ENCODE data around the gene PAK5.

PAK5 gene

DNA sequence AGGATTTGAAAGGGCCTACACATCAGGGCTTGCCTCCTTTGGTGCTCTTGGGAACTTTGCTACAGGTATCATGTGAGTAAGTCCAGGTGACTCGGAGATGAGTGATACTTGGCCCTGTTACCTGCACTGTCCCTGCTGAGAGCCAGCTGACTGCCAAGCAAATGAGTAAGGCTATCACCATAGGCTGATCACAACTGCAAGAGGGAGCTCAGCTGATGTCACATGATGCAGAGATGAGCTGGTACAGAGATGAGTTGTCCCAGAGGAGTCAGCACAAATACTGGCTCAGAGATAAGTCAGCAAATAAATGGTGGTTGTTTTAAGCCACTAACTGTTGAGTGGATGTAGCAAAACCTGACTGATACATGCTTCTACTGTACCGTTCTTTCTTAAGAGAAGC, 283.1 kb downstream of the PAK5 start:
- no peaks in the 10 kb centered on the region for H3K27me3 ChIP-seq (replicated peaks; ENCODE audit: control insufficient read depth, insufficient read depth, low read length)
- no peak for DNase-seq (ENCODE audit: low read depth)
- H3K4me3 ChIP-seq (ENCODE audit: low read length) = no peak overlapping the region

DNA sequence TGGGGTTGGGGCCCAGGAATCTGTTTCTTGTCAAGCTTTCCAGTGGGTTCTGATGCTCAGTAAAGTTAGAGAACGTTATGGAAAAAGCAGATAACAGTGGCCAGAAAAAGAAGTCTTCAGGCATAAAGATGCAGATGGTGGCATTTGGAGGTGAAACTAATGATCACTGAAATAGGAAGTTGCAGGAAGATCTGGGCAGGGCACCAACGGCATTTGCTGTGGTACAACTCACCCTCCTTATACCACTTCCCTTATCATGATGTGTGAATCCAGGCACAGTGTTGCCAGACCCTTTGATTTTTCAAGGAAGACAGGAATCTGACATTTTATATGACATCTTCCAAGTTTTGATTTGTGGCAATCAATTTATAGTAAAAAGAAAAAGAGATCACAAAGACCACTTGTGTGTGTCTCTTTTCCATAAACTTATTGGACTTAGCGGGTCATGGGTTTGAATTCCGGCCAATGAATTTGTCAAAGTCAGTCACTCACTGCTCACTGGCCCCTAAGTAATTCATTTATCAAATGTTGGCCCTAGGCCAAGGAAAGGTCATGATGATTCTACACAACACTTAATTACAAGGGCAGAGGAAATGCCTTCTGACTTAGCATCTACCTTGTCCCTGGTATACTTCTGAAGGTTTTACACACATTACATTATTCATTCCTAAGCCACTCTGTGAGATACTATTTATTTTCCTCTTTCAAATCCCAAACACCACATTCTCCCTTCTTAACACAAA, 286.9 kb downstream of the PAK5 start:
- no peaks in the 10 kb centered on the region for H3K4me1 ChIP-seq (ENCODE audit: control insufficient read depth, insufficient read depth, low read length)
- H3K4me3 ChIP-seq (ENCODE audit: low read length) = no peak overlapping the region
- peaks cover 6% of the 10 kb centered on the region for H3K27me3 ChIP-seq (replicated peaks; ENCODE audit: control insufficient read depth, insufficient read depth, low read length)
- DNase-seq (ENCODE audit: low read depth) = no peak
- H3K9me3 ChIP-seq (ENCODE audit: control insufficient read depth, low read length) = peaks cover 7% of the 10 kb centered on the region
- H3K9ac ChIP-seq (ENCODE audit: low read length) = no peak overlapping the region
- H3K36me3 ChIP-seq (ENCODE audit: control insufficient read depth, insufficient read depth, low read length, severe bottlenecking) = no peaks in the 10 kb centered on the region

More for the DNA sequence above, 283.1 kb downstream of the PAK5 start:
- Histone ChIP-seq H3K36me3 (ENCODE audit: control insufficient read depth, insufficient read depth, low read length, severe bottlenecking) (no peaks in the 10 kb centered on the region), H3K4me1 (ENCODE audit: control insufficient read depth, insufficient read depth, low read length) (no peaks in the 10 kb centered on the region), H3K9ac (ENCODE audit: low read length) (no peak overlapping the region), H3K9me3 (ENCODE audit: control insufficient read depth, low read length) (peaks cover 7% of the 10 kb centered on the region)

DNA sequence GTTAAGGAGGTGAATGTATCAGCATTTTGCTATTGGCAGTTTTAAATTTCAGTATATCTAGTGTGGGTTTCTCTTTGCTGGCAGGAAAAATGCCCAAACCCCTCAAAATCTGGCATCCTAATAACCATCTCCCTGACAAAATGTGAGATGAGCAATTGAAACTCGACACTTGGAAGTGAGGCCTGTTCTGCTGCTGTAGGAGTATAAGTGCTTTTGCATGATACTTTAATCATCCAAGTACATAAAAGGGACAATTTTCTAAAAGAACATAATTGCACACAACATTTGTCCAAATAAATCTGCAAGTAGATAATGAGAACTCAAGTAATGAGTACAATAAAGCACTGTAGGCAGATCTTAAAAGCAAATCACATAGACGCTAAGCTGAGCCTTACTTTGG, 288.0 kb downstream of the PAK5 start:
- no peaks in the 10 kb centered on the region for H3K36me3 ChIP-seq (ENCODE audit: control insufficient read depth, insufficient read depth, low read length, severe bottlenecking)
- peaks cover 17% of the 10 kb centered on the region for H3K27me3 ChIP-seq (replicated peaks; ENCODE audit: control insufficient read depth, insufficient read depth, low read length)
- H3K9ac ChIP-seq (ENCODE audit: low read length) = no peak overlapping the region
- H3K9me3 ChIP-seq (ENCODE audit: control insufficient read depth, low read length) = peaks cover 7% of the 10 kb centered on the region
- H3K4me3 ChIP-seq (ENCODE audit: low read length) = no peak overlapping the region
- no peak for DNase-seq (ENCODE audit: low read depth)
- no peaks in the 10 kb centered on the region for H3K4me1 ChIP-seq (ENCODE audit: control insufficient read depth, insufficient read depth, low read length)

DNA sequence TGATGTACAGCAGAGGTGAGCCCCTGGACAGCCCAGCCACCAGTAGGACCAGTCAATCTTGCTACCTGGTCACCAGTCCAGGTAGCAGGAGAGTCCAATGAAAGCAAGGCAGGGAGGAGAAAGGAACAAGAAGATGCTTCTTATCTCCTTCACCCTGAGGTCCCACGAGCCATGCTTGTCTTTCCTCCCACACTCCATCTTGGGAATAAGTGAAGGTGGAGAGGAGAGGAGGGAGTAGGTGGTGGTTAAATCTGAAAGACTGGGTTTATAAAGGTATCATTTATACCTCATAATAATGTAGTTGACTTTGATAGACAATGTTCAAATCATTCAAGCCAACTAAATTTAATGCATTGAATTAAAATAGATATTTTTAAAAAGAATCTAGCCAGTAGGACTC, 288.6 kb downstream of the PAK5 start:
- H3K4me1 ChIP-seq (ENCODE audit: control insufficient read depth, insufficient read depth, low read length) = no peaks in the 10 kb centered on the region
- H3K9ac ChIP-seq (ENCODE audit: low read length) = no peak overlapping the region
- no peaks in the 10 kb centered on the region for H3K36me3 ChIP-seq (ENCODE audit: control insufficient read depth, insufficient read depth, low read length, severe bottlenecking)
- H3K9me3 ChIP-seq (ENCODE audit: control insufficient read depth, low read length) = peaks cover 7% of the 10 kb centered on the region
- peaks cover 21% of the 10 kb centered on the region for H3K27me3 ChIP-seq (replicated peaks; ENCODE audit: control insufficient read depth, insufficient read depth, low read length)
- H3K4me3 ChIP-seq (ENCODE audit: low read length) = no peak overlapping the region
- DNase-seq (ENCODE audit: low read depth) = no peak

DNA sequence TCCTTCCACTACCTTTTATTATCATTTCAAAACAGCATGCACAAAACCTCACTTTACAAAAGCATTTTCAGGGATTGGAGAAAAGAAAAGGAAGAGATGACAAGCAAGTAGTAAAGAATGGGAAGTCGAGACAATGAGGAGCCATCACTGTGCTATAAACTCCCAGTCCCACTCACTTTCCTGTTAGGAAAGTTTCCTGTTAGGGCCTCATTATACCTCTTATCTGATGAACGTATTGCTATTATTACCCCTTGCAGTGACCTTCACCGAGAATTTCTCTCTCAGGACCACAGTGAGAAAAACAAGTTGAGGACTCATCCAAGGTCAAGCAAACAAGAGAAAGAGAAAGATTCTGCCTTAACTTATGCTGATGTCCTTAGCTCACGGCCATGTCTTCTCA, 295.7 kb downstream of the PAK5 start:
- no peak overlapping the region for H3K4me3 ChIP-seq (ENCODE audit: low read length)
- no peaks in the 10 kb centered on the region for H3K36me3 ChIP-seq (ENCODE audit: control insufficient read depth, insufficient read depth, low read length, severe bottlenecking)
- H3K4me1 ChIP-seq (ENCODE audit: control insufficient read depth, insufficient read depth, low read length) = no peaks in the 10 kb centered on the region
- no peak for DNase-seq (ENCODE audit: low read depth)
- no peaks in the 10 kb centered on the region for H3K9me3 ChIP-seq (ENCODE audit: control insufficient read depth, low read length)
- H3K27me3 ChIP-seq (replicated peaks; ENCODE audit: control insufficient read depth, insufficient read depth, low read length) = peaks cover 52% of the 10 kb centered on the region
- no peak overlapping the region for H3K9ac ChIP-seq (ENCODE audit: low read length)

DNA sequence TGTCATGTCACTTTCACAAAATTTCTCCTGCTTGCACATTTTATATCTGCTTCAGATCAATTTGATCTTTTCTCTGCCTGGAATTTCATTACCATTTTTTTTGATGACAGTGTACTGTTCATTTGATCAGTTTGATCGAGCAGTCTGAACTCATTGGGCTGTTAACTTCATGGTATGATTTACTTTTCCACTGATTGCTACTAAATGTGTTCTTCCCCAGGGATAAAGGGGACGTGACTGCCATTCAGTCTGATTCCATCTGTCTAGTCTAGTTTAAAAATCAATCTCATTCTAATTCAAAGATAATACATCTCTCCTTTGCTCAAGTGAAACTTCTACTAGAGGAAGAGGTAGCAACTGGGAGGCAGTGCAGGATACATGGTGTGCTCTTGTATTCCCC, 303.4 kb downstream of the PAK5 start:
- H3K4me3 ChIP-seq (ENCODE audit: low read length) = no peak overlapping the region
- no peaks in the 10 kb centered on the region for H3K4me1 ChIP-seq (ENCODE audit: control insufficient read depth, insufficient read depth, low read length)
- no peak overlapping the region for H3K9ac ChIP-seq (ENCODE audit: low read length)
- no peak for DNase-seq (ENCODE audit: low read depth)
- no peaks in the 10 kb centered on the region for H3K9me3 ChIP-seq (ENCODE audit: control insufficient read depth, low read length)
- peaks cover 38% of the 10 kb centered on the region for H3K27me3 ChIP-seq (replicated peaks; ENCODE audit: control insufficient read depth, insufficient read depth, low read length)
- no peaks in the 10 kb centered on the region for H3K36me3 ChIP-seq (ENCODE audit: control insufficient read depth, insufficient read depth, low read length, severe bottlenecking)

DNA sequence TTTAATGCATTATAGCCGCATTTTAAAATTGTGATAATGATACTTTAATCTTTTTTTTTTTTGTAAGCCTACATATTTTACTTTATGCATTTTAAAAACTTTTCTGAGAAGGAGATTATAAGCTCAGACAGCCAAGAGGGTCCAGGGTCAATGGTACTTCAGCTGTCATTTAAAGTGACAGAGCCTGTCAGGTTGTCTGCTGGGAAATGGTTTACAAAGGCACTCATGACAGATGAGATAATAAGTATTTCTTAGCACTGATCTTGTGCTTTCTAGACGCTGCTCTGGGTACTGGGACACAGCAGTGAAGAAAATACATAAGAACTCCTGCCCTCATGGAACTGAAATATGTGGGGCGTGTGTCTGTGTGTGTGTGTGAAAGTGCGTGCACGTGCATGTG, 304.9 kb downstream of the PAK5 start:
- DNase-seq (ENCODE audit: low read depth) = no peak
- H3K27me3 ChIP-seq (replicated peaks; ENCODE audit: control insufficient read depth, insufficient read depth, low read length) = peaks cover 32% of the 10 kb centered on the region
- H3K4me3 ChIP-seq (ENCODE audit: low read length) = no peak overlapping the region
- no peaks in the 10 kb centered on the region for H3K36me3 ChIP-seq (ENCODE audit: control insufficient read depth, insufficient read depth, low read length, severe bottlenecking)
- H3K4me1 ChIP-seq (ENCODE audit: control insufficient read depth, insufficient read depth, low read length) = no peaks in the 10 kb centered on the region
- H3K9ac ChIP-seq (ENCODE audit: low read length) = no peak overlapping the region
- no peaks in the 10 kb centered on the region for H3K9me3 ChIP-seq (ENCODE audit: control insufficient read depth, low read length)

DNA sequence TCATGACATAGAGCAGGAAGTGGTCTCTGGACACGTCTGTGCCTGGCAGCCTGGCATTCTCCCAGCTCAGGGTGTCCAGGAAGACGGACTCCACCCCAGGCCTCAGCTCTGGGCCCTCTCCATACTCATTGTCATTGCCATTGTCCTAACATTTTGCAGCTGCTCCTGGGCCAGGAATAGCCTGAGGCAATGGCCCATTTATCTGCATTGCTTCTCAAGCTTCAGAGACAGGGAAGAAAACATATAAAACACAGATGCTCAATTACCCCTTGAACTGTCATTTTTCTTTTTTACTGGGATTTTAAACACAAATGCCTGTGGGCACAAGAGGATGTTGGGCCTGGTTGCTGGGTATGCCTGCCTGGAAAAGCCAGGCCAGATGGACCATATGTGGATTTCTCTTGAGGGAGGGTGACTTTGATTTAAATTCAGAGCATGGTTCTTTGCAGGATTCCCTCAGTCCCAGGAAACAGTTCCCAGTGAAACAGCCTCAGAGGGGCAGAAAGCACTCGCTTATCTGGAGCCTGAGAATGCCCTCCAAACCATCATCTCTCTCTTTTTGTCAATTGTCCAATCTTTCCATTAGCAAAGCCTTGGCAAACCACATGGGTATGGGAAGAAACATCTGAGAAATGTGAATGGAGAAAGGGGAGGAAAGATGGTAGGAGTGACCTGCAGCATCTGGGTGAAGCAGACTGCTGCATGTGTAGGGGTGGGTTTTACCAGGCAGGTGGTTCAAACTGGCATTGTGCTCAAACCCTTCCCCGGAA, 306.6 kb downstream of the PAK5 start:
- Histone ChIP-seq H3K4me3 (ENCODE audit: low read length) (no peak overlapping the region), H3K4me1 (ENCODE audit: control insufficient read depth, insufficient read depth, low read length) (no peaks in the 10 kb centered on the region), H3K27me3 (replicated peaks; ENCODE audit: control insufficient read depth, insufficient read depth, low read length) (peaks cover 31% of the 10 kb centered on the region), H3K36me3 (ENCODE audit: control insufficient read depth, insufficient read depth, low read length, severe bottlenecking) (no peaks in the 10 kb centered on the region), H3K9me3 (ENCODE audit: control insufficient read depth, low read length) (no peaks in the 10 kb centered on the region), H3K9ac (ENCODE audit: low read length) (no peak overlapping the region)
- DNase-seq (ENCODE audit: low read depth) = no peak

DNA sequence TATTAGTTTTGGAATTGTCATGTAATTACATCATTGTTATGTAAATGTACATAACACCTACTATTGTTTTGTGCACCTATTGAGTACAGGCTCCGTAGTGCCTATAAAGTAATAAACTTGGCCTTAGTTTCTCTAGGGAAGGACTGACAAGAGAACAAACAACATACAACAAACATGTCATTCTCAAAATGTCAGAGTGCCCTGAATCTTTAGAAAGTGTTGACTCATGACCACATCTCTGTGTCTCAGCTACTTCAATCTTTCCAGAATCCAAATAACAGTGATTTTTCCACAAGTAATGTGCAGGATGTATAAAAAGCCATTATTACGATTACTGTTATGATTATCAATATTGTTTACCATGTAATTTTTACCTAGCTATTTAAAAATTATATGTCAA, 307.3 kb downstream of the PAK5 start:
- no peak for DNase-seq (ENCODE audit: low read depth)
- H3K9me3 ChIP-seq (ENCODE audit: control insufficient read depth, low read length) = no peaks in the 10 kb centered on the region
- H3K36me3 ChIP-seq (ENCODE audit: control insufficient read depth, insufficient read depth, low read length, severe bottlenecking) = no peaks in the 10 kb centered on the region
- H3K27me3 ChIP-seq (replicated peaks; ENCODE audit: control insufficient read depth, insufficient read depth, low read length) = peaks cover 35% of the 10 kb centered on the region
- H3K9ac ChIP-seq (ENCODE audit: low read length) = no peak overlapping the region
- no peaks in the 10 kb centered on the region for H3K4me1 ChIP-seq (ENCODE audit: control insufficient read depth, insufficient read depth, low read length)
- H3K4me3 ChIP-seq (ENCODE audit: low read length) = no peak overlapping the region

DNA sequence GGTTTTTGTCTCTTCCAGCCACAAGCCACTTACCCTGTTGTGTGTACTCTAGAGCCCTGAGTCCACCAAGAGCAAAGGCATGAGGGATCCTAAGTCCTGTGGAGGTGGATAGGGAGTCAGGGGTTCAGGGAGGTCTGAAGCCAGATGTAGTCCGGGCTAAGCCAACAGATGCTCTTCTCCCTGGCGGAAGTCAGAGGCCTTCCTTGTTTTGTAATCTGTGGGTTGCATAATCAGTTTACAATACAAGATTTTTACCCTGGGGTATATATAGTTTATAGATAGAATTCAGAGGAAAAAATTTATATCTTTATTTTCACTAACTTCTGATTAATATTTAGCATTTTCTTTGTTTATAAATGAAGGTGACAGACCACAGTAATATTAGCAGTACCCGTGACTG, 315.2 kb downstream of the PAK5 start:
- Histone ChIP-seq H3K27me3 (replicated peaks; ENCODE audit: control insufficient read depth, insufficient read depth, low read length) (peaks cover 42% of the 10 kb centered on the region), H3K4me1 (ENCODE audit: control insufficient read depth, insufficient read depth, low read length) (no peaks in the 10 kb centered on the region), H3K9me3 (ENCODE audit: control insufficient read depth, low read length) (no peaks in the 10 kb centered on the region), H3K4me3 (ENCODE audit: low read length) (no peak overlapping the region), H3K36me3 (ENCODE audit: control insufficient read depth, insufficient read depth, low read length, severe bottlenecking) (no peaks in the 10 kb centered on the region), H3K9ac (ENCODE audit: low read length) (no peak overlapping the region)
- no peak for DNase-seq (ENCODE audit: low read depth)

DNA sequence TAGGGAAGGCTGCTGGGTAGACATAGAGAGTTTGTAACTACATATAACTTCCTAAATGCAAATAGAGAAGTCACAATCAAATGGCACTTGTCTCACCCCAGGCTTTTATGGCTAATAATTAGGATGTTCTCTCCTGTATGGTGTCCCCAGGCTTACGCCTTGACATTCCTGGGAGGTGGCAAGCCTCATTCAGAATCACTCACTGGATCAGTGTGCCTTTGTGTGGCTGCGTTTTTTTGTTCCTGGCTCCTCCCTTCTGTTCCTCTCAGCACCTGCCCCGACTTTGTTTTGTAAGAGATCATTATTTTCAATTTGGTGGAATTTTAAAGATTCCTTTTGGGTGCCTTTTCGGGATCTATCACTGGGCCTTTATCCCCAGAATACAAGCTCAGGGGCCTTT, 318.8 kb downstream of the PAK5 start:
- Histone ChIP-seq H3K36me3 (ENCODE audit: control insufficient read depth, insufficient read depth, low read length, severe bottlenecking) (no peaks in the 10 kb centered on the region), H3K9ac (ENCODE audit: low read length) (no peak overlapping the region), H3K4me3 (ENCODE audit: low read length) (no peak overlapping the region), H3K4me1 (ENCODE audit: control insufficient read depth, insufficient read depth, low read length) (peaks cover 3% of the 10 kb centered on the region), H3K27me3 (replicated peaks; ENCODE audit: control insufficient read depth, insufficient read depth, low read length) (peaks cover 67% of the 10 kb centered on the region), H3K9me3 (ENCODE audit: control insufficient read depth, low read length) (no peaks in the 10 kb centered on the region)
- no peak for DNase-seq (ENCODE audit: low read depth)

Data from adipocyte (in vitro differentiated cells).